NCI-H82 (cell line): ENCODE data around the gene PSG6.
"Not testable (repeated sequence)": the region's sequence is repeated elsewhere in the genome, so short reads cannot be mapped to it uniquely, and the experiment has no call there.

Source experiments
- DNase-seq: peaks from one replicate; lab custom pipeline; 2025; lab: John Stamatoyannopoulos, UW

Gene PSG6

GRCh38 chr19:42917634-42918033, at the start of gene PSG6:
TSS of gene PSG6 (minus strand) at chr19:42917894. CDS start at chr19:42917792, 102 bp downstream.
- not testable (repeated sequence) for DNase-seq

- DNase-seq = no peak
Measured at GRCh38 chr19:42965176-42965575, 47.5 kb upstream of the PSG6 start.

- DNase-seq = no peak
Measured at GRCh38 chr19:42961119-42961518, 43.4 kb upstream of the PSG6 start.

GRCh38 chr19:42952126-42952525, 34.4 kb upstream of the PSG6 start:
- not testable (repeated sequence) for DNase-seq

GRCh38 chr19:42951476-42951875, 33.8 kb upstream of the PSG6 start:
- not testable (repeated sequence) for DNase-seq

GRCh38 chr19:42942187-42942789, 24.6 kb upstream of the PSG6 start:
- peak; percentile 18 for DNase-seq

- not testable (repeated sequence) for DNase-seq
Measured at GRCh38 chr19:42937107-42937506, 19.4 kb upstream of the PSG6 start, which contains the start of gene PSG7. TSS of gene PSG7 (minus strand) at chr19:42937207. CDS start at chr19:42937076, 131 bp downstream.

- DNase-seq = not testable (repeated sequence)
Measured at GRCh38 chr19:42934726-42935125, 17.0 kb upstream of the PSG6 start.

- DNase-seq = not testable (repeated sequence)
Measured at GRCh38 chr19:42934183-42934582, 16.5 kb upstream of the PSG6 start.

- DNase-seq = not testable (repeated sequence)
Measured at GRCh38 chr19:42933412-42933811, 15.7 kb upstream of the PSG6 start.

- DNase-seq = not testable (repeated sequence)
Measured at GRCh38 chr19:42932485-42933101, 14.9 kb upstream of the PSG6 start.

GRCh38 chr19:42930214-42930613, 12.5 kb upstream of the PSG6 start:
- DNase-seq = peak; percentile 25

- no peak for DNase-seq
Measured at GRCh38 chr19:42928896-42929295, 11.2 kb upstream of the PSG6 start.

GRCh38 chr19:42926781-42927180, 9.1 kb upstream of the PSG6 start:
- no peak for DNase-seq

- DNase-seq = peak; percentile 53
Measured at GRCh38 chr19:42923106-42923505, 5.4 kb upstream of the PSG6 start.

- DNase-seq = not testable (repeated sequence)
Measured at GRCh38 chr19:42920971-42921370, 3.3 kb upstream of the PSG6 start.

- no peak for DNase-seq
Measured at GRCh38 chr19:42919757-42920079, 2.0 kb upstream of the PSG6 start.

GRCh38 chr19:42919070-42919756, 1.5 kb upstream of the PSG6 start:
- DNase-seq = peak; percentile 1

- DNase-seq = not testable (repeated sequence)
Measured at GRCh38 chr19:42918377-42919069, 829 bp upstream of the PSG6 start.

GRCh38 chr19:42916931-42917330, 763 bp downstream of the PSG6 start:
- not testable (repeated sequence) for DNase-seq

- not testable (repeated sequence) for DNase-seq
Measured at GRCh38 chr19:42913516-42913915, 4.2 kb downstream of the PSG6 start.

- DNase-seq = not testable (repeated sequence)
Measured at GRCh38 chr19:42912941-42913340, 4.8 kb downstream of the PSG6 start.
